ENCODE results near the gene ABCA10. TPM values are rescaled to one million over a fixed set of nuclear protein-coding genes. Genes with fewer than 3 reads are reported as not detected.

ABCA10 gene
- total RNA-seq, 4 donors from 2014 or later = 0.23 to 7.8 (median 1.9) TPM

DNA sequence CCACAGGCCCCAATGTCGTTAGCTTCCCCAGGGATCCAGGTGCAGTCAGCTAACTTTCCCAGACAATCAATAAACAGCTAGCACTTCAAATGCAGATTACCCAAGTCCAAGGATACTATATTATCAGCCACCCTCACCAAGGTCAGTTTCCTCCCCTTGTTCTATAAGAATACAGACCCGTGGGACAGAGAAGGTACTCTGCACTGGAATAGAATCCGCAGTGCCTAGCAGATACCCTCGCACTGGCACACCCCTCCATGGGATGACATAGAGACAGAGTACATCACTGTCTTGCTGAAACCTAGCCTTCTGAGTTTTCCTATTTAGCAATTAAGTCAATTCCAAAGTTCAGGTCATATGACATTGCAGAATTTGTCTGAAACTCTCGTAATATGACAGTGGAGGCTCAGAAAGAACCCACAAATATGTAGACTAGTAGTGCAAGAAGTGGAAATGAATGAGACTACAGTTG is 40.0 kb upstream of the ABCA10 start:
- Histone ChIP-seq H3K9me3 (no peaks in the 10 kb centered on the region), H3K4me3 (no peak overlapping the region), H3K27ac (no peak overlapping the region), H3K36me3 (peaks cover 0 to 20% (median 0%) of the 10 kb centered on the region in 3 donors), H3K27me3 (no peaks in the 10 kb centered on the region), H3K4me1 (no peaks in the 10 kb centered on the region)
- DNase-seq = no peak
- intact Hi-C loops (cut with DNase I) = no loop called here
- TF ChIP-seq CTCF (IDR thresholded peaks at IDR 0.05) = no peak
- no peak for TF ChIP-seq POLR2A (IDR thresholded peaks at IDR 0.05)
- WGBS, 2 donors = 86 to 90% methylated on average over 3 to 5 of the region's 5 CpGs

- intact Hi-C loops (cut with DNase I) = no loop called here
- Histone ChIP-seq H3K27ac (no peak overlapping the region), H3K4me1 (no peaks in the 10 kb centered on the region), H3K27me3 (no peaks in the 10 kb centered on the region), H3K36me3 (peaks cover 0 to 27% (median 0%) of the 10 kb centered on the region in 3 donors), H3K9me3 (no peaks in the 10 kb centered on the region), H3K4me3 (no peak overlapping the region)
- 63 to 67% methylated on average over 3 of the region's 3 CpGs for WGBS, 2 donors
- TF ChIP-seq CTCF (IDR thresholded peaks at IDR 0.05) (no peak), POLR2A (IDR thresholded peaks at IDR 0.05) (no peak)
- no peak for DNase-seq
Measured at GRCh38 chr17:69267219-69267618, 38.6 kb upstream of the ABCA10 start.

GRCh38 chr17:69265873-69266272 is 37.2 kb upstream of the ABCA10 start:
- Histone ChIP-seq H3K9me3 (no peaks in the 10 kb centered on the region), H3K27me3 (no peaks in the 10 kb centered on the region), H3K4me3 (no peak overlapping the region), H3K4me1 (no peaks in the 10 kb centered on the region), H3K36me3 (peaks cover 0 to 27% (median 0%) of the 10 kb centered on the region in 3 donors), H3K27ac (no peak overlapping the region)
- intact Hi-C loops (cut with DNase I) = no loop called here
- DNase-seq = no peak
- WGBS, 2 donors = 97 to 100% methylated on average over 1 of the region's 1 CpG
- no peak for TF ChIP-seq CTCF (IDR thresholded peaks at IDR 0.05)
- no peak for TF ChIP-seq POLR2A (IDR thresholded peaks at IDR 0.05)

DNA sequence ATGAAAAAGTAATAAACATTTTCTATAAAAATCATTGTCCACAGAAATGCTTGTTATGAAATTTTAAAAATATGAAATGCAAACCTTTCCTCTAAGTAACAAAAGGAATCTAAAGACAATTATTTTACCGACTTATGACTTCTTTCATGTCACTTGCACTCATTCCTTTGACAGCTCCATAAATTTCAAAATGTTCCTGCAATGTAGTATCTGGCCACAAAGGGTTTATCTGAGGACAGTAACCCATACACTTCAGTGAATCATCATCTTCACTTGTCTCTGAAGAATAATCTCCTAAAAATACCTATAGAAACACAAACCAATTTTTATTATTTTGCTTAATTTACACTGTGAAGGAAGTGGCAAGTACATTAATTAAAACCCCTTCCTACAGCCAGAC is 25.6 kb upstream of the ABCA10 start:
- TF ChIP-seq CTCF (IDR thresholded peaks at IDR 0.05) (no peak), POLR2A (IDR thresholded peaks at IDR 0.05) (no peak)
- H3K4me1 ChIP-seq = no peaks in the 10 kb centered on the region
- no peaks in the 10 kb centered on the region for H3K9me3 ChIP-seq
- no peak overlapping the region for H3K27ac ChIP-seq
- peaks cover 4 to 82% (median 4%) of the 10 kb centered on the region in 3 donors for H3K36me3 ChIP-seq
- WGBS, 2 donors = 62 to 69% methylated on average over 1 of the region's 1 CpG
- no peaks in the 10 kb centered on the region for H3K27me3 ChIP-seq
- DNase-seq = no peak
- no peak overlapping the region for H3K4me3 ChIP-seq
- intact Hi-C loops (cut with DNase I) = no loop called here

DNA sequence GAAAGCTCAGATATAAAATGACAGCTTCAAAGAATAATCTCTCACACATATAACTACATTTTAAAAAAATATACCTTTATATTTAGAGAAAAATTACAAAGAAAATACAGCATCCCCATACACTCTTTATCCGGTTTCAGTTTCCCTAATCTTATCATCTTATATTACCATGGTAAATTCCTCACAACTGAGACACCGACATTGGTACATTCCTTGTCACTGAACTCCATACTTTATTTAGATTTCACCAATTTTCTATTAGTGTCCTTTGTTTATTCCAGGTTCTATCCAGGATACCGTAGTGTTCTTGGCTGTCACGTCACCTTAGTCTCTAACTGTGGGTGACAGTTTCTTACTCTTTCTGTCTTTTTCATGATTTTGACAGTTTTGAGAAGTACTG is 22.0 kb upstream of the ABCA10 start:
- intact Hi-C loops (cut with DNase I) = no loop called here
- Histone ChIP-seq H3K4me3 (no peak overlapping the region), H3K27ac (no peak overlapping the region), H3K4me1 (no peaks in the 10 kb centered on the region), H3K9me3 (no peaks in the 10 kb centered on the region), H3K36me3 (peaks cover 4 to 86% (median 4%) of the 10 kb centered on the region in 3 donors), H3K27me3 (no peaks in the 10 kb centered on the region)
- WGBS, 2 donors = 86 to 92% methylated on average over 4 of the region's 4 CpGs
- no peak for DNase-seq
- TF ChIP-seq POLR2A (IDR thresholded peaks at IDR 0.05) (no peak), CTCF (IDR thresholded peaks at IDR 0.05) (no peak)

Data from esophagus squamous epithelium (tissue), 5 donors.